ENCODE results near the gene RIC8B. TPM values are rescaled to one million over a fixed set of nuclear protein-coding genes. Genes with fewer than 3 reads are reported as not detected.
A peak's percentile ranks its signal among the peaks of the same experiment; 100 is the strongest.
"Not testable (repeated sequence)": the region's sequence is repeated elsewhere in the genome, so short reads cannot be mapped to it uniquely, and the experiment has no call there.

Gene RIC8B
- total RNA-seq, 2 donors from 2014 or later = 12.9 to 27.5 TPM

DNA sequence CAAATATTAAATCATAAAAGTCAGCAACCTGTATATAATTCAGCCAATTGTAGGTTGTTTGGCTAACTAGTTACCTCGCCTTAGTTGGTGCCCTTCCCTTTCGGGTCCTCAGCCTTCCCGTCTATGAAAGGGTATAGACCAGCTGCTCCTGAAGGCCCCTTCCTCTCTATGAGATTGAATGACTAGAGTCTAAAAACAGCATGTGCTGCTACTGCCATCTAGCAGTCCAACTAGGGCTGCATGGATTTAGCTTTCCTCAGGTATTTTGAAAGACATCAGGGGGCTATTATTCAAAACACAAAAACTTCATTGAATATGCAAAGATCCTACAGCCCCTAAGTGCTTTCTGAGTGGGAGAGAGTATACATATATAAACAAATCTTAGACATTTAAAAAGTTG lies 144.3 kb downstream of the RIC8B start:
- Histone ChIP-seq H3K36me3 (no peaks in the 10 kb centered on the region), H3K27me3 (replicated peaks; ENCODE audit: insufficient read depth) (no peaks in the 10 kb centered on the region), H3K27ac (no peak overlapping the region), H3K4me1 (ENCODE audit: control insufficient read depth in 1 of 2, low read depth in 2 of 2) (no peaks in the 10 kb centered on the region), H3K9me3 (no peaks in the 10 kb centered on the region), H3K4me3 (no peak overlapping the region)
- no peak for TF ChIP-seq CTCF (IDR thresholded peaks at IDR 0.05)
- ATAC-seq (ENCODE audit: insufficient number of reproducible peaks, low FRiP score, low read depth) (no peak), DNase-seq (ENCODE audit: low spot score) (no peak)

DNA sequence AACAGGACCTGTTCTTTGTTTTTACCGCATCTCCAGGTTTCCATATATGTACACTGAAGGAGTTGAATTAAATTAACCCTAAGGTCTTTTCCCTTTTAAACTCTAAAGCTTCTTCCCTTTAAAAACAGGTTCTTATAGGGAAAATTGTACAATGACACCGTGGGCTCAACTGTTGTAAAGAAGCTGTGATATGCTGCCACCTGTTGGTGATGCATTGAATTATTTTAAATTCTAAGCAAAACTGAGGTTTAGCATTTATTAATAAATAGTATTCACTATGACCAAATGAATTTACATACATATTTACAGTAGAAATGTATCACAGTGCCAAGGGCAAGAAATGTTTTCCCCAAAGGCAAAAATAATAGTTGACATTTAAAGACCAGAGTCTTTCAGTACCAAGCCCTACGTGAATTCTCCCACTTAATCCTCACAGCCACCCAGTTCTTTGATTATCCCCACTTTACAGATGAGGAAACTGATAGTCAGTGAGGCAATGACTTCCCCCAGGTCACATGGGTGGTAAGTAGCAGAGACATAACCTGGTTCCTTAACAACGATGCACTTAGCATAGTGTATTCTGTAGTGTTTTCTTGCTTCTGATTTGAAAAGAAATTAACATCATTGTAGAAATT lies 145.5 kb downstream of the RIC8B start:
- no peak overlapping the region for H3K27ac ChIP-seq
- DNase-seq (ENCODE audit: low spot score) (no peak), ATAC-seq (ENCODE audit: insufficient number of reproducible peaks, low FRiP score, low read depth) (no peak)
- H3K27me3 ChIP-seq (replicated peaks; ENCODE audit: insufficient read depth) = no peaks in the 10 kb centered on the region
- no peaks in the 10 kb centered on the region for H3K4me1 ChIP-seq (ENCODE audit: control insufficient read depth in 1 of 2, low read depth in 2 of 2)
- H3K36me3 ChIP-seq = no peaks in the 10 kb centered on the region
- H3K4me3 ChIP-seq = no peak overlapping the region
- TF ChIP-seq CTCF (IDR thresholded peaks at IDR 0.05) = peak; percentile 84
- no peaks in the 10 kb centered on the region for H3K9me3 ChIP-seq

DNA sequence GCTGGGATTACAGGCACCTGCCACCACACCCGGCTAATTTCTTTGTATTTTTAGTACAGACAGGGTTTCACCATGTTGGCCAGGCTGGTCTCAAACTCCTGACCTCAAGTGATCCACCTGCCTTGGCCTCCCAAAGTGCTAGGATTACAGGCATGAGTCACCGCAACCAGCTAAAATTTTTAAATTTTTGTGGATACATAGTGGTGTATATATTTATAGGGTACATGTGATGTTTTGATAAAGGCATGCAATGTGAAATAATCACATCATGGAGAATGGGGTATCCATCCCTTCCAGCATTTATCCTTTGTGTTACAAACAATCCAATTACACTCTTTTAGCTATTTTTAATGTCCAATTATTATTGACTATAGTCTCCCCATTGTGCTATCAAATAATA lies 147.5 kb downstream of the RIC8B start:
- H3K4me1 ChIP-seq (ENCODE audit: control insufficient read depth in 1 of 2, low read depth in 2 of 2); H3K9me3 ChIP-seq; H3K27ac ChIP-seq; H3K36me3 ChIP-seq; ATAC-seq (ENCODE audit: insufficient number of reproducible peaks, low FRiP score, low read depth); DNase-seq (ENCODE audit: low spot score); H3K4me3 ChIP-seq; H3K27me3 ChIP-seq (replicated peaks; ENCODE audit: insufficient read depth): not testable (repeated sequence)

DNA sequence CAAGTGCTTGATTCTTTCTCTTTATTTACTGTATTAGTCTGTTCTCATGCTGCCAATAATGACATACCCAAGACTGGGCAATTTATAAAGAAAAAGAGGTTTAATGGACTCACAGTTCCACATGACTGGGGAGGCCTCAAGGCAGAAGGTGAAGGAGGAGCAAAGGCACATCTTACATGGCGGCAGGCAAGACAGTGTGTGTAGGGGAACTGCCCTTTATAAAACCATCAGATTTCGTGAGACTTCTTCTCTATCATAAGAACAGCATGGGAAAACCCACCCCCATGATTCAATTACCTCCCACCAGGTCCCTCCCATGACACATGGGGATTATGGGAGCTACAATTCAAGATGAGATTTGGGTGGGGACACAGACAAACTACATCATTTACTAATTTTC lies 149.1 kb downstream of the RIC8B start:
- DNase-seq (ENCODE audit: low spot score); H3K4me3 ChIP-seq; H3K27me3 ChIP-seq (replicated peaks; ENCODE audit: insufficient read depth); H3K4me1 ChIP-seq (ENCODE audit: control insufficient read depth in 1 of 2, low read depth in 2 of 2); H3K9me3 ChIP-seq; ATAC-seq (ENCODE audit: insufficient number of reproducible peaks, low FRiP score, low read depth); H3K27ac ChIP-seq; H3K36me3 ChIP-seq: not testable (repeated sequence)

GRCh38 chr12:106924268-106924861 lies 149.9 kb downstream of the RIC8B start:
- H3K4me1 ChIP-seq (ENCODE audit: control insufficient read depth in 1 of 2, low read depth in 2 of 2) = no peaks in the 10 kb centered on the region
- TF ChIP-seq CTCF (IDR thresholded peaks at IDR 0.05) = no peak
- ATAC-seq (ENCODE audit: insufficient number of reproducible peaks, low FRiP score, low read depth) (no peak), DNase-seq (ENCODE audit: low spot score) (no peak)
- H3K27me3 ChIP-seq (replicated peaks; ENCODE audit: insufficient read depth) = no peaks in the 10 kb centered on the region
- no peak overlapping the region for H3K4me3 ChIP-seq
- no peak overlapping the region for H3K27ac ChIP-seq
- no peaks in the 10 kb centered on the region for H3K36me3 ChIP-seq
- no peaks in the 10 kb centered on the region for H3K9me3 ChIP-seq

DNA sequence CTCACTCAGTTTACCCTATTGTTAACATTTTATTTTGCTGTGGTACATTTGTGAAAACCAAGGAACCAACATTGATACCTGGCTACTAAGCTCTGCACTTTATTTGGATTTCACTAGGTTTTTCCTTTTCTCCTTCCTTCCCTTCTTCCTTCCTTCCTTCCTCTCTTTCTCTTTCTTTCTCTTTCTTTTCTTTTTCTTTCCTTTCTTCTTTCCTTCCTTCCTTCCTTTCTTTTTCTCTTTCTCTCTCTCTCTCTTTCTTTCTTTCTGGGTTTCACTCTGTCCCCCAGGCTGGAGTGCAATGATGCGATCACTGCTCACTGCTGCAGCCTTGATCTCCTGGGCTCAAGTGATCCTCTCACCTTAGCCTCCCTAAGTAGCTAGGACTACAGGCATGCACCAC lies 152.2 kb downstream of the RIC8B start:
- no peak overlapping the region for H3K4me3 ChIP-seq

More for the DNA sequence above, 152.2 kb downstream of the RIC8B start:
- DNase-seq (ENCODE audit: low spot score) = no peak
- TF ChIP-seq CTCF (IDR thresholded peaks at IDR 0.05) = no peak
- no peaks in the 10 kb centered on the region for H3K4me1 ChIP-seq (ENCODE audit: control insufficient read depth in 1 of 2, low read depth in 2 of 2)
- H3K27ac ChIP-seq = no peak overlapping the region
- H3K27me3 ChIP-seq (replicated peaks; ENCODE audit: insufficient read depth) = no peaks in the 10 kb centered on the region
- no peaks in the 10 kb centered on the region for H3K36me3 ChIP-seq
- no peaks in the 10 kb centered on the region for H3K9me3 ChIP-seq
- ATAC-seq (ENCODE audit: insufficient number of reproducible peaks, low FRiP score, low read depth) = no peak

Data from thoracic aorta (tissue), 2 donors.